Measurements from ENCODE around the gene DDX39B. TPM values are rescaled to one million over a fixed set of nuclear protein-coding genes. Genes with fewer than 3 reads are reported as not detected.

The DDX39B gene
- total and polyA plus RNA-seq, 9 of the 15 experiments (the other 6 are each of a cell fraction or from before 2014, with no cell fraction given): 479 to 869 (median 592) TPM

DNA sequence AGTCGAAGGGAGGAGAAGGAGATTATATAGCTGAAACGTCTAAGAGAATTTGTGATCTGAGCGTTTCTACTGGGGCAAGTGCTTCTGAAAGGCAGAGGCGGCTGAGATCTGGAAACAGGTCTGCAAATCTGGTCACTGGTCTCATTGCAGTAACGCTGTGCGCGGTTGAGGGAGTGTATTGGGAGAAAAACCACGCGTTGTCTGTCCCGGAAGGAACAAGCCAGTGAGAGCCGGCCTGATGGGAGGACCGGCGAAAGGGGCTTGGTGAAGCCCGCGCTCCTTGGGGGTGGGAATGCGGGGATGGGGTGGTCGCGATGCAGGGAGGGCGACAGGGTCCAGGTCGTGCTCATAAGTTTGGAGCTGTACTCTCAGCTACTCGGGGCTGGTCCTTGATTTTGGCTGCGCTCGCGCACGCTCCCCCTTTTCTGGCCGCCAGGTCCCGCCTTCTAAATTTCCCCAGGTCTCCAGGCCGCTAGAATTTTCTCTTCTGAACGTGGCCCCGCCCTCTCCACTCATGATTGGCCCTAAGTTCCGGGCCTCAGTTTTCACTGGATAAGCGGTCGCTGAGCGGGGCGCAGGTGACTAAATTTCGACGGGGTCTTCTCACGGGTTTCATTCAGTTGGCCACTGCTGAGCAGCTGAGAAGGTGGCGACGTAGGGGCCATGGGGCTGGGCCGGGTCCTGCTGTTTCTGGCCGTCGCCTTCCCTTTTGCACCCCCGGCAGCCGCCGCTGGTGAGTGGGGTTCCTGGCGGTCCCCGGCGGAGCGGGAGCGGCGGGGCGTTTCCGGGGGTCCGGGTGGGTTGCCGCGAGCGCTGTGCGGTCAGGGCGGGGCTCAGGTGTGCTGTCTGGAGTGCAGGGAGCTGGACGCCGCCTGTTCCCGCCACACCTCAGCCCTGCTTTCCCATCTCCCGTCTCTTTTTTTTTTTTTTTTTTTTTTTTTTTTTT is 44.0 kb downstream of the DDX39B start, which contains the start of gene MICB (continued):
- TF ChIP-seq, protein P1, sequence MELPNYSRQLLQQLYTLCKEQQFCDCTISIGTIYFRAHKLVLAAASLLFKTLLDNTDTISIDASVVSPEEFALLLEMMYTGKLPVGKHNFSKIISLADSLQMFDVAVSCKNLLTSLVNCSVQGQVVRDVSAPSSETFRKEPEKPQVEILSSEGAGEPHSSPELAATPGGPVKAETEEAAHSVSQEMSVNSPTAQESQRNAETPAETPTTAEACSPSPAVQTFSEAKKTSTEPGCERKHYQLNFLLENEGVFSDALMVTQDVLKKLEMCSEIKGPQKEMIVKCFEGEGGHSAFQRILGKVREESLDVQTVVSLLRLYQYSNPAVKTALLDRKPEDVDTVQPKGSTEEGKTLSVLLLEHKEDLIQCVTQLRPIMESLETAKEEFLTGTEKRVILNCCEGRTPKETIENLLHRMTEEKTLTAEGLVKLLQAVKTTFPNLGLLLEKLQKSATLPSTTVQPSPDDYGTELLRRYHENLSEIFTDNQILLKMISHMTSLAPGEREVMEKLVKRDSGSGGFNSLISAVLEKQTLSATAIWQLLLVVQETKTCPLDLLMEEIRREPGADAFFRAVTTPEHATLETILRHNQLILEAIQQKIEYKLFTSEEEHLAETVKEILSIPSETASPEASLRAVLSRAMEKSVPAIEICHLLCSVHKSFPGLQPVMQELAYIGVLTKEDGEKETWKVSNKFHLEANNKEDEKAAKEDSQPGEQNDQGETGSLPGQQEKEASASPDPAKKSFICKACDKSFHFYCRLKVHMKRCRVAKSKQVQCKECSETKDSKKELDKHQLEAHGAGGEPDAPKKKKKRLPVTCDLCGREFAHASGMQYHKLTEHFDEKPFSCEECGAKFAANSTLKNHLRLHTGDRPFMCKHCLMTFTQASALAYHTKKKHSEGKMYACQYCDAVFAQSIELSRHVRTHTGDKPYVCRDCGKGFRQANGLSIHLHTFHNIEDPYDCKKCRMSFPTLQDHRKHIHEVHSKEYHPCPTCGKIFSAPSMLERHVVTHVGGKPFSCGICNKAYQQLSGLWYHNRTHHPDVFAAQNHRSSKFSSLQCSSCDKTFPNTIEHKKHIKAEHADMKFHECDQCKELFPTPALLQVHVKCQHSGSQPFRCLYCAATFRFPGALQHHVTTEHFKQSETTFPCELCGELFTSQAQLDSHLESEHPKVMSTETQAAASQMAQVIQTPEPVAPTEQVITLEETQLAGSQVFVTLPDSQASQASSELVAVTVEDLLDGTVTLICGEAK (IDR thresholded peaks at IDR 0.05): 0 out of 2 replicates have a peak, but pooled peaks have one; percentile 37
- TF ChIP-seq, protein P1 (CRISPR knock-in tag; IDR thresholded peaks at IDR 0.05): no peak
- TF ChIP-seq, protein P2, sequence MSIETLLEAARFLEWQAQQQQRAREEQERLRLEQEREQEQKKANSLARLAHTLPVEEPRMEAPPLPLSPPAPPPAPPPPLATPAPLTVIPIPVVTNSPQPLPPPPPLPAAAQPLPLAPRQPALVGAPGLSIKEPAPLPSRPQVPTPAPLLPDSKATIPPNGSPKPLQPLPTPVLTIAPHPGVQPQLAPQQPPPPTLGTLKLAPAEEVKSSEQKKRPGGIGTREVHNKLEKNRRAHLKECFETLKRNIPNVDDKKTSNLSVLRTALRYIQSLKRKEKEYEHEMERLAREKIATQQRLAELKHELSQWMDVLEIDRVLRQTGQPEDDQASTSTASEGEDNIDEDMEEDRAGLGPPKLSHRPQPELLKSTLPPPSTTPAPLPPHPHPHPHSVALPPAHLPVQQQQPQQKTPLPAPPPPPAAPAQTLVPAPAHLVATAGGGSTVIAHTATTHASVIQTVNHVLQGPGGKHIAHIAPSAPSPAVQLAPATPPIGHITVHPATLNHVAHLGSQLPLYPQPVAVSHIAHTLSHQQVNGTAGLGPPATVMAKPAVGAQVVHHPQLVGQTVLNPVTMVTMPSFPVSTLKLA (conservative IDR thresholded peaks at IDR 0.05): peak; percentile 65 to 83; a peak in 3 of 4 replicates
- TF ChIP-seq EP400 (IDR thresholded peaks at IDR 0.05) (0 out of 2 replicates have a peak, but pooled peaks have one; percentile 30), KAT7 (CRISPR knock-in tag; IDR thresholded peaks at IDR 0.05; ENCODE audit: borderline replicate concordance) (peak; percentile 7), NFIC (IDR thresholded peaks at IDR 0.05) (peak; percentile 38), POU5F1 (IDR thresholded peaks at IDR 0.05; ENCODE audit: borderline replicate concordance, low read depth, low read length, partially characterized antibody) (no peak), PHB2 (IDR thresholded peaks at IDR 0.05; ENCODE audit: low read depth) (0 out of 2 replicates have a peak, but pooled peaks have one; percentile 15), HNRNPH1 (optimal IDR thresholded peaks at IDR 0.05; ENCODE audit: low read depth, low read length) (no peak), GABPB1 (CRISPR knock-in tag; IDR thresholded peaks at IDR 0.05) (peak; percentile 47; the same call in 1 of the 2 replicates)
- TF ChIP-seq, protein P3, sequence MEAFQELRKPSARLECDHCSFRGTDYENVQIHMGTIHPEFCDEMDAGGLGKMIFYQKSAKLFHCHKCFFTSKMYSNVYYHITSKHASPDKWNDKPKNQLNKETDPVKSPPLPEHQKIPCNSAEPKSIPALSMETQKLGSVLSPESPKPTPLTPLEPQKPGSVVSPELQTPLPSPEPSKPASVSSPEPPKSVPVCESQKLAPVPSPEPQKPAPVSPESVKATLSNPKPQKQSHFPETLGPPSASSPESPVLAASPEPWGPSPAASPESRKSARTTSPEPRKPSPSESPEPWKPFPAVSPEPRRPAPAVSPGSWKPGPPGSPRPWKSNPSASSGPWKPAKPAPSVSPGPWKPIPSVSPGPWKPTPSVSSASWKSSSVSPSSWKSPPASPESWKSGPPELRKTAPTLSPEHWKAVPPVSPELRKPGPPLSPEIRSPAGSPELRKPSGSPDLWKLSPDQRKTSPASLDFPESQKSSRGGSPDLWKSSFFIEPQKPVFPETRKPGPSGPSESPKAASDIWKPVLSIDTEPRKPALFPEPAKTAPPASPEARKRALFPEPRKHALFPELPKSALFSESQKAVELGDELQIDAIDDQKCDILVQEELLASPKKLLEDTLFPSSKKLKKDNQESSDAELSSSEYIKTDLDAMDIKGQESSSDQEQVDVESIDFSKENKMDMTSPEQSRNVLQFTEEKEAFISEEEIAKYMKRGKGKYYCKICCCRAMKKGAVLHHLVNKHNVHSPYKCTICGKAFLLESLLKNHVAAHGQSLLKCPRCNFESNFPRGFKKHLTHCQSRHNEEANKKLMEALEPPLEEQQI (IDR thresholded peaks at IDR 0.05): no peak
- TF ChIP-seq, protein P4, sequence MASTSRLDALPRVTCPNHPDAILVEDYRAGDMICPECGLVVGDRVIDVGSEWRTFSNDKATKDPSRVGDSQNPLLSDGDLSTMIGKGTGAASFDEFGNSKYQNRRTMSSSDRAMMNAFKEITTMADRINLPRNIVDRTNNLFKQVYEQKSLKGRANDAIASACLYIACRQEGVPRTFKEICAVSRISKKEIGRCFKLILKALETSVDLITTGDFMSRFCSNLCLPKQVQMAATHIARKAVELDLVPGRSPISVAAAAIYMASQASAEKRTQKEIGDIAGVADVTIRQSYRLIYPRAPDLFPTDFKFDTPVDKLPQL (IDR thresholded peaks at IDR 0.05; ENCODE audit: extremely low read depth, insufficient read length): peak; percentile 34
